AG10803 (cell line): ENCODE measurements around the gene ST6GALNAC3.

Source experiments
- DNase-seq: peaks from one replicate; pipeline ENCODE4 v3.0.0; 2010; ENCODE audit warnings: low read depth
- H3K4me3 ChIP-seq: 2 replicates; pipeline ENCODE4 v1.5.1; 2011; ENCODE audit warnings: mild to moderate bottlenecking, low read length, control low read depth
- CTCF ChIP-seq: conservative IDR thresholded peaks from 2 replicates; pipeline ENCODE4 v1.5.1; 2011; ENCODE audit warnings: mild to moderate bottlenecking, low read length, control low read depth, inconsistent platforms

Gene ST6GALNAC3

DNA sequence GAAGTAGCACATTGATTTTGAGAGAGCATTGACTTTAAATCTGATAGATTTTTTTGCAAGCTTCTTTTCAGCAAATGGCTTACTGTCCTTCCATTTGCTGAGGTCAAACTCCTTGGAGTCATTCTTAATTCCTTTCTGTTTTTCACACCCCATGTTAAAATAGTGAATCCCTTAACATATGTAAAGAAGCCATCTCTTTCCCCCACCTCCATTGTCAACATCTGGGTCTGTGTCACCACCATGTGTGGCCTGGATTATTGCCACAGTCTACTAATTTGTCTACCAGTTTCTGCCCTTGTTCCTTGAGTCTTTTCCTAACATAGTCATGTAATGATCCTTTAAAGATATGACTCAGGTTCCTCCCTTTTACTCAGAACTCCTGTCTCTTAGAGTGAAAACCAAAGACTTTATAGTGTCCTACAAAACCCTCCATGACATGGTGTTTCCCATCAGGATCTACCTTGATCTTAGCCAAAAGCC lies 104.7 kb downstream of the ST6GALNAC3 start:
- no peak overlapping the region for H3K4me3 ChIP-seq
- TF ChIP-seq CTCF: no peak
- no peak for DNase-seq

DNA sequence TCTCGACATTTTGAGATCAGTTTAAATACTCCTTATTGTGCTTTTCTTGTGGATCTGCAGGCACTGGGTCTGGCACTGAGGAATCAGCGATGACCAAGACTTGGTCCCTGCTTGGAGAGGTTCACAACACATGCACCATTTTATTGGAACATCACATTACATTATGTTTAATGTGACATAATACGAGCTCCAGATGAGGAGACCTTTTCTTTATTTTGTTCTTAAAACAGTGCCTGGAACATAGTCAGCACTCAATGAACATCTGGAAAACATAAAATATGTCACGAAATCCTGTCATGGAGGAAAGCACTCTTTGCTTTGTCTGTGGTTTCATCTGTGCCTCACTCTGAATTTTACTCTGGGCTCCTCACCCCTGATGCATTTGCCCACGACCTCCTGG lies 110.7 kb downstream of the ST6GALNAC3 start:
- no peak overlapping the region for H3K4me3 ChIP-seq
- TF ChIP-seq CTCF: no peak
- DNase-seq: no peak

GRCh38 chr1:76186554-76187170 lies 112.1 kb downstream of the ST6GALNAC3 start:
- DNase-seq: no peak
- H3K4me3 ChIP-seq: no peak overlapping the region
- TF ChIP-seq CTCF: no peak

DNA sequence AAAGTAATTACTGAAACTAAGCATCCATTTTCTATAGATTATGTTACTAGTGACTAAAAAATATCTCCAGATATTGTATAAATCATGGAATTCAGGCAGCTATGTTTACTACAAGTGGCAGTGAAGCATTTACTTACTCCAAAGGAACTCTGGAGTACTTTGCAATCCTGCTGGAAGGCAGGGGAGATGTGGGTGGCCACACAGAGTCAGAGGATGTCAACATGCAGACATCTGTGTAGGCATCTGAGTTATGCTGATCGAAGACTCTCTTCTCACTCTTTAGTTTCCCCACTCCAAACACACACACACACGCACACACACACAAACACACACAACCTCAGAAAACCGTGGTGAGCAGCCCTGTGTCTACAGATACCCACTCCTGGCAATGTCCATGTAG lies 112.9 kb downstream of the ST6GALNAC3 start:
- no peak overlapping the region for H3K4me3 ChIP-seq
- no peak for TF ChIP-seq CTCF
- no peak for DNase-seq

- TF ChIP-seq CTCF: no peak
Measured at GRCh38 chr1:76189310-76189709, 114.8 kb downstream of the ST6GALNAC3 start.

DNA sequence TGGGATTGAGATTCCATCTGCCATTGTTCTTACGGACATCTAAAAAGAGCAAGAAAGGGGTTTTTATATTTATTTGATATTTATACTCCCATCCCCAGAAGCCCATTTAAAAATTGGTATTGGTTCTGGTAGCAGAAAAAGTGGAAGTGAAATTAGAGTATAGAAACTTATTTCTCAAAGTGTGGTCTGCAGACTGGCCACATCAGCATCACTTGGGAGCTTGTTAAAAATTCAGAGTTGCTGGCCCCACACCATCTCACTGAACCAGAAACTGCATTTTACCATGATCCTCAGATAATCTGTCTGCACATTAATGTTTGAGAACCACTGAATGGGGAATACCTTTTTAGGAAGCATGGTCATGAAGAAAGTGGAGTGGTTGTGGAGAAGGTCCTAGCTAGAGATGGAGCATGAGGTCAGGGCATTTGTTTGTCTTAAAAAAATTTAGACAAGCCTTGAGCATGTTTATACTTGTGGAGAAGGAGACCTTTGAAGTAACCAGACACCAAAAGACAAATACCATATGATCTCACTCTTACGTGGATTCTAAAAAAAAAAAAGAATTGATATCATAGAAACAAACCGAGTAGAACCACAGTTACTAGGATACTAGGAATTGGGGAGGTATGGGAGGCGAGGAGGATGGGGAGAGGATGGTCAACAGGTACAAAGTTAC lies 116.3 kb downstream of the ST6GALNAC3 start:
- no peak overlapping the region for H3K4me3 ChIP-seq
- DNase-seq: no peak
- no peak for TF ChIP-seq CTCF

More at GRCh38 chr1:76189310-76189709, 114.8 kb downstream of the ST6GALNAC3 start:
- H3K4me3 ChIP-seq: no peak overlapping the region
- no peak for DNase-seq

- no peak overlapping the region for H3K4me3 ChIP-seq
- TF ChIP-seq CTCF: no peak
- DNase-seq: no peak
Measured at GRCh38 chr1:76191561-76191960, 117.0 kb downstream of the ST6GALNAC3 start.
